ENCODE data around the gene NACC1. TPM values are rescaled to one million over a fixed set of nuclear protein-coding genes. Genes with fewer than 3 reads are reported as not detected.

NACC1 gene
- total RNA-seq, 1 donor from 2014 or later: 35.4 TPM

DNA sequence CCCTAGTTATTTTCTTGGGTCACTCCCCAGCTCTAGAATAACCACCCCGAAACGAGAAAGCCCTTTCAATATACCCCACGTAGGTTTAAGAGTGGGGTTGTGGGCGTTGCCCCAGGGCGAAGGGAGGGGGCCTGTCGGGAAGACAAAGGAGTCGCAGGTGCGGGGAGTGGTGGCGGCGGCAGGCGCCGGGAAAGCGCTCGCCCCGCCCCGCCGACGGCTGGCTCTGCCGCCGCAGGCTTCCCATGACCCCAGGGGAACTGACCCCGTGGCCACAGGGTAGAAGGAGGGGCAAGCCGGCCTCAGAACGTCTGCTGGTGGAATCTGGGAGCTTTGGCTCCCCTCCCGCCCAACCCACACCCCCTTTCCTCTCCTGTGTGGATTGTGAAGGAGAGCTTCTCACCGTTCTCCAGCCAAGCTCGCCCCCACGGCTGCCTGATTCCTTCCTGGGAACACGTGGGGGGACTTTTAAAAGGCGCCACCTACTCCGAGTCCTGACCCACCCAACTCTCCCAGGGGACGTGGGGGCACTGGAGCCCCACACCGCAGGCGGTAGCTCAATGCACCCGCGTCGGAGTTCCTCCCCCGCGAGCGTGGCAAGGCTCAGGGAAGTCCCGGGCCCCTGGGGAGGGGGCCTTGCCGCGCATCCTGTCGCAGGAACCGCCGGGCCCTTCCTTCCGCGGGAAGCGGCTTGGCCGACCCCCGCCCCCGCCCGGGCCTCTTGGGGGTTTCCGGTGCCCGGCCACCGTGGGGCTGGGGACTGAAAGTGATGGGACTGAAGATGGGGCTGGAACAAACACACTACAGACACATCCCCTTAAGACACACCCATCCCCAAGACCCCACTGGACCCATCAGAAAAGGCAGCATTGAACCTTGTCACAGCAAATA is 37.7 kb downstream of the NACC1 start:
- intact Hi-C loops (cut with micrococcal nuclease): no loop called here
- H3K36me3 ChIP-seq: peaks cover 7% of the 10 kb centered on the region
- TF ChIP-seq, protein P1, sequence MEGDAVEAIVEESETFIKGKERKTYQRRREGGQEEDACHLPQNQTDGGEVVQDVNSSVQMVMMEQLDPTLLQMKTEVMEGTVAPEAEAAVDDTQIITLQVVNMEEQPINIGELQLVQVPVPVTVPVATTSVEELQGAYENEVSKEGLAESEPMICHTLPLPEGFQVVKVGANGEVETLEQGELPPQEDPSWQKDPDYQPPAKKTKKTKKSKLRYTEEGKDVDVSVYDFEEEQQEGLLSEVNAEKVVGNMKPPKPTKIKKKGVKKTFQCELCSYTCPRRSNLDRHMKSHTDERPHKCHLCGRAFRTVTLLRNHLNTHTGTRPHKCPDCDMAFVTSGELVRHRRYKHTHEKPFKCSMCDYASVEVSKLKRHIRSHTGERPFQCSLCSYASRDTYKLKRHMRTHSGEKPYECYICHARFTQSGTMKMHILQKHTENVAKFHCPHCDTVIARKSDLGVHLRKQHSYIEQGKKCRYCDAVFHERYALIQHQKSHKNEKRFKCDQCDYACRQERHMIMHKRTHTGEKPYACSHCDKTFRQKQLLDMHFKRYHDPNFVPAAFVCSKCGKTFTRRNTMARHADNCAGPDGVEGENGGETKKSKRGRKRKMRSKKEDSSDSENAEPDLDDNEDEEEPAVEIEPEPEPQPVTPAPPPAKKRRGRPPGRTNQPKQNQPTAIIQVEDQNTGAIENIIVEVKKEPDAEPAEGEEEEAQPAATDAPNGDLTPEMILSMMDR (IDR thresholded peaks at IDR 0.05; ENCODE audit: borderline replicate concordance): no peak
- H3K4me1 ChIP-seq: peaks cover 55% of the 10 kb centered on the region
- DNase-seq: peak; percentile 86
- no peaks in the 10 kb centered on the region for H3K27me3 ChIP-seq (ENCODE audit: low read depth)
- H3K9me3 ChIP-seq (replicated peaks): no peaks in the 10 kb centered on the region
- peak overlapping the region; percentile 91 for H3K4me3 ChIP-seq
- H3K27ac ChIP-seq (replicated peaks): peak overlapping the region; percentile 99

DNA sequence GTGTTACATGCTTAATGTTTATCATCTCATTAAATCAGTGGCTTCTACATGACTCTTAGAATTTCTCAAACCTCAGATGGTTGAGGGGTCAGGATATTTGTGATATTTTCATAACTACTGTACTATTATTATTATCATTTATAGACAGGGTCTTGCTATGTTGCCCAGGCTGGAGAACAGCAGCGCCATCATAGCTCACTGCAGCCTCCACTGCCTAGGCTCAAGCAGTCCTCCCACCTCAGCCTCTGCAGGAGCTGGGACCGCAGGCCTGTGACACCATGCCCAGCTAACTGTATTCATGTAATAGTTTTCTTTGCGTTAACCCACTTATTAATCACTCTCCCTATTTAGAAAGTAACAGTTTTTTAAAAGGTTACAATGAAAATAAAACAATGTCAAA is 41.6 kb downstream of the NACC1 start:
- no peak for DNase-seq
- peaks cover 60% of the 10 kb centered on the region for H3K4me1 ChIP-seq
- intact Hi-C loops (cut with micrococcal nuclease): no loop called here

DNA sequence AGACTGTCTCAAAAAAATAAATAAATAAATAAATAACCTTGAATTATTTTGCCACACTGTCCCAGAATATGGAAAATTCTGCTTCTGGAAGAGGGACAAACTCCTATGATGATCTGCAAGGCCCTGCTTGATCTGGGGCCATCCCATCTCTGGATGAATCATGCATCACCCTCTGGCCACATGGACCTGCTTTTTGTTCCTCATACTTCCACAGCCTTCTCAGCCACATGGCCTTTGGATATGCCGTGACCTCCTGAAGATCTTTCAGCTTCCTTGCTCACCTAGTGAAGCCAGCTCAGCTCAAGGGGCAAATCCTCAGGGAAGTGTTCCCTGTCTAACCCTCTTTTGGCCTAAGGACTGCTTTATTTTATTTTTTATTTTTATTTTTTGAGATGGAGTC is 42.5 kb downstream of the NACC1 start:
- no peak for DNase-seq
- H3K27ac ChIP-seq (replicated peaks): peak overlapping the region; percentile 5
- no peaks in the 10 kb centered on the region for H3K9me3 ChIP-seq (replicated peaks)
- H3K36me3 ChIP-seq: no peaks in the 10 kb centered on the region
- TF ChIP-seq, protein P1 (IDR thresholded peaks at IDR 0.05; ENCODE audit: borderline replicate concordance): no peak
- no peaks in the 10 kb centered on the region for H3K27me3 ChIP-seq (ENCODE audit: low read depth)
- H3K4me3 ChIP-seq: no peak overlapping the region
- intact Hi-C loops (cut with micrococcal nuclease): no loop called here
- H3K4me1 ChIP-seq: peaks cover 60% of the 10 kb centered on the region

More for the DNA sequence above, 41.6 kb downstream of the NACC1 start:
- Histone ChIP-seq H3K27me3 (ENCODE audit: low read depth) (no peaks in the 10 kb centered on the region), H3K36me3 (no peaks in the 10 kb centered on the region), H3K27ac (replicated peaks) (no peak overlapping the region), H3K9me3 (replicated peaks) (no peaks in the 10 kb centered on the region), H3K4me3 (no peak overlapping the region)
- TF ChIP-seq, protein P1 (IDR thresholded peaks at IDR 0.05; ENCODE audit: borderline replicate concordance): no peak

DNA sequence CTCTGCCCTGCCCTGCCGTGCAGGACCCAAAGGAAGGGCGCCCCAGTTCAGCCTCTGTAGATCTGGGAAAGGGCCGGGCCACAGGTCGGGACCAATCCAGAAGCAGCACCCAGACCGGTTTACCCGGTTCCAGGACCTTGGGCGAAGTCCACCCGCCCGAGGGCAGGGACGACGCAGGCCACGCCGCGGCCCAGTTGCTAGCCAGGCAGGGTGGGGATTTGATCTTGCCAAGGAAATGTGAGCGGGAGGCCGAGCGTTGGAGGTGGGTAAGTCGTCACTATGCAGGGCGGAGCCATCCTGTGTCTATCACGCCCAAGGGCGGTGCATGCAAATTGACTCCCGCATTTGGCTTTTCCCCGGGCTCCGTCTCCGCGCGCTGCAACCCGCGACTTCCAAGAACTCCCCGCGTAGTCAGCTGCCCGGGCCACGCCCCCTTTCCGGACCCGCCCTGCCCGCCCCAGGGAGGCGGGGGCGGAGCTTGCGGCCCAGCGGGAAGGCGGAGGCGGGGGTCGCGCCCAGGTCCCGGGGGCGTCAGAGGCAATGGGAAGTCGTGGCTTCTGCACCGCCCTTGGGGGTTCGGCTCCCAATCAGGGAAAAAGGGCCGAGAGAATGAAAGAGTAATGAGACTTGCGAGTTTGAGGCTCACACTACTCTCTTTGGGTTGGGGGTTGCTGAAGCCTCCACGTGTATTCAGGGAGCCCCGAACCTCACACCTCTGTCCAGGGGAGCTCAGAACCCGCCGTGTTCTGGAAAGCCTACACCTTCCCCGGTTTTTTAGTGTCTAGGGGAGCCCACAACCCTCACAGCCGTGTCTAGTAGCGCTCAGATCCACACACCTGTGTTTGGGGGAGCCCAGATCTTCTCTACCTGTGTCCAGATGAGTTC is 44.9 kb downstream of the NACC1 start:
- Histone ChIP-seq H3K27ac (replicated peaks) (peak overlapping the region; percentile 91), H3K4me3 (peak overlapping the region; percentile 59), H3K27me3 (ENCODE audit: low read depth) (no peaks in the 10 kb centered on the region), H3K36me3 (no peaks in the 10 kb centered on the region), H3K4me1 (peaks cover 67% of the 10 kb centered on the region), H3K9me3 (replicated peaks) (no peaks in the 10 kb centered on the region)
- TF ChIP-seq, protein P1 (IDR thresholded peaks at IDR 0.05; ENCODE audit: borderline replicate concordance): no peak
- intact Hi-C loops (cut with micrococcal nuclease): no loop called here
- DNase-seq: peak; percentile 97

DNA sequence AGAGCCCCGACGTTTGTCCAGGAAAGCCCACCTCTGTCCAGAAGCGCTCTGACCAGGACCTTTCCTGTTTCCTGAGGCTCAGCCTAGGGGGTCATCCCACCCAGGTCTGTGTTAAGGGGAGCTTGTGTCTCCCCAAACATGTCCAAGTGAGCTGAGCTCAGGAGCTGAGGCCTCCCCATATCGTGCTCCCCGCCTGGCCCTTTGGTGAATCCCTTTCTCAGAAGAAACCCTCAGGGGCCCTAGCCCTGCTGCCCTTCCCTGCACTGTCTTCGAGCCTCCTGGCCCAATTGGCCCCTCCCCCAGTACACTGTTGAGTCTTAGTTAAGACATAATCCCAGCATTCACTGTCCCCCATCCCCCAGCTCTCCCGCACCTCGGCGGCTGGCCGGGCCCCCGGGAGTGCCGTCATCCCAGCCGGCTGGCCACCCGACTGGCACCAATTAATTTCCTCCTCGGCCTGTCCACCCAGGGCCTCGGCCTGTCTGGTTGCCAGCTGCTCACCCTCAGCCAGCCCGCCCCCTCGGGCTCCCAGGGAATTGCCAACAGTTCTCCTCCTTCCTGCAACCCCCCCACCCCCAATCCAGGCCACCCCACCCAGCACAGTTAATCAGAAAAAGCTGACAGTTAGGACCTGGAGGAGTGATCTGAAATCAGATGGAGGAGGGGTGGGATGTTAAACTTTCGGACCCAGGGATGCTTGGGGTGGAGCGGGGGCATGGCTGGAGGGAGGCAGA is 45.7 kb downstream of the NACC1 start:
- intact Hi-C loops (cut with micrococcal nuclease): no loop called here
- Histone ChIP-seq H3K27me3 (ENCODE audit: low read depth) (no peaks in the 10 kb centered on the region), H3K36me3 (no peaks in the 10 kb centered on the region), H3K9me3 (replicated peaks) (no peaks in the 10 kb centered on the region), H3K4me3 (peak overlapping the region; percentile 59), H3K4me1 (peaks cover 74% of the 10 kb centered on the region), H3K27ac (replicated peaks) (peak overlapping the region; percentile 91)
- peak; percentile 67 for DNase-seq
- TF ChIP-seq, protein P1 (IDR thresholded peaks at IDR 0.05; ENCODE audit: borderline replicate concordance): no peak
